Measurements from ENCODE around the gene RGS19.

- TF ChIP-seq CTCF (IDR thresholded peaks at IDR 0.05): peak; percentile 66 to 79 (median 75)
- peak in 1 of 3 donors; percentile 52 for TF ChIP-seq POLR2A (IDR thresholded peaks at IDR 0.05)
These were observed 40.6 kb downstream of the RGS19 start for GRCh38 chr20:64038565-64039292.

Data from body of pancreas (tissue), 4 donors.